KOPT-K1 (cell line): ENCODE measurements around the gene IQSEC1.
A peak's percentile ranks its signal among the peaks of the same experiment; 100 is the strongest.

Source experiments
- H3K27ac ChIP-seq: fragments of 200-600 bp; sonication (generic); 2 replicates; pipeline ENCODE4 v1.5.1; 2016; ENCODE audit warnings: antibody characterized with exemption, mild to moderate bottlenecking, low read depth, low read length; ENCODE audit not compliant: poor library complexity, severe bottlenecking
- H3K36me3 ChIP-seq: fragments of 200-600 bp; sonication (generic); 2 replicates; pipeline ENCODE4 v1.5.1; 2017; ENCODE audit warnings: antibody characterized with exemption, mild to moderate bottlenecking, low read length, moderate library complexity; ENCODE audit not compliant: insufficient read depth
- H3K9me3 ChIP-seq: fragments of 200-600 bp; sonication (generic); 2 replicates; pipeline ENCODE4 v1.5.1; 2017; ENCODE audit warnings: antibody characterized with exemption, low read length, mild to moderate bottlenecking; ENCODE audit not compliant: insufficient read depth, poor library complexity, severe bottlenecking

The IQSEC1 gene

DNA sequence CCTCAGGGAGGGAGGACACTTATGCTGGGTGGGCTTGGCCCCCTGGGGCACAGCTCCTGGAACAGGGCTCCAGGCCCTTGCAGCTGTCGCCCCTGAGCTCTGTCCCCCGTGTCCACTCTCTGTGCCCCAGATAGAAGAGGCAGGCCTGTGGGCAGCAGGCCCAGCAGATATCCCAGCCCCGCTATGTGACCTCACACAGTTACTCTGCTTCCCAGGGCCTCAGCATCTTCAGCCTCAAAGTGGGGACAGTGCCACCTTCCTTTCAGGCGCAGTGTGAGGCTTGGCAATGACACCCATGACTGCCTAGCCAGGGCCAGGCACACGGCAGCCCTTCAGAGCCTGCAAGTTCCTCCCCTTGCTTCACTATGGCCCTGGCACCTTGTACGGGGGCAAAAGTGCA is 98.4 kb downstream of the IQSEC1 start:
- Histone ChIP-seq H3K27ac (no peak overlapping the region), H3K36me3 (peaks cover 12% of the 10 kb centered on the region; the same call in 1 of the 2 replicates), H3K9me3 (no peaks in the 10 kb centered on the region)

DNA sequence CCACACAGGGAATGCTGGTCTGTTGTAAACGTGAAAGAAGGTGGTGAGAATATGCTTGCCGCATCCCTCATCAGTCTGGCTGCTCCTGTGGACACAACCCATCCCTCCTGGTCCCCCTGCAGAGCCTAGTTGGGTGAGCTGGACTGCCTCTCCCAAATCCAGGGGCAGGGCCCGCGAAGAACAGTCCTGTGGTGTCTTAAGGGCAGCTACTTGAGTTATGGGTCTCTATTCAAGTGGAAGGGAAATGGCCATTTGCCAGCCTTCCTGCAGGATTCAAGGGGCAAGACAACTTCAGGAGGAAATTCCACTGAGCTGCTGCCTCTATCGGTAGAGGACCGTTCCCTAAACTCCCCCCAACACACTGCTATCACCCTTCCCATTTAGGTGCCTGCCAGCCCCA is 98.9 kb downstream of the IQSEC1 start:
- Histone ChIP-seq H3K27ac (peak overlapping the region; percentile 23), H3K36me3 (peaks cover 7% of the 10 kb centered on the region; the same call in 1 of the 2 replicates)

DNA sequence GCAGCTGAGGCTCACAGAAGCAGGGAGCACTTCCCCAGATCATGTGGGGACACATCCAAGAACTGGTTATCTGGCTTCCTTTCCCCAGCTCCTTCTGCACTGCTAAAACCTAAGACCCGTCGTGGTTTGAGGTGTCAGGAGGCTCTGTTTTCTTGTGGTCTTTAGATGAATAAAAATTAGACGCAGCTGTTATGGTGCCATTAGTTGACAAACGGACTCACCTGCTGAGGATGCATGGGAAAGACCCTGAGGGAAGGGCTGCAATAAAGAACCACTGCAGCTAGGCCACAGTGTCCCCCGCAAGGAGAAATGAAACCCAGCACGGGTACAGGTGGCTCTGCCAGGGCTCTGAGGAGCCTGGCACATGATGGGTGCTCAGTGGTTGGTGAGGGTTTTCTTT is 99.4 kb downstream of the IQSEC1 start:
- H3K9me3 ChIP-seq: no peaks in the 10 kb centered on the region
- H3K36me3 ChIP-seq: 0 out of 2 replicates have a peak, but pooled peaks cover 4% of the 10 kb centered on the region
- peak overlapping the region; percentile 23 for H3K27ac ChIP-seq

More for the DNA sequence above, 98.9 kb downstream of the IQSEC1 start:
- no peaks in the 10 kb centered on the region for H3K9me3 ChIP-seq

DNA sequence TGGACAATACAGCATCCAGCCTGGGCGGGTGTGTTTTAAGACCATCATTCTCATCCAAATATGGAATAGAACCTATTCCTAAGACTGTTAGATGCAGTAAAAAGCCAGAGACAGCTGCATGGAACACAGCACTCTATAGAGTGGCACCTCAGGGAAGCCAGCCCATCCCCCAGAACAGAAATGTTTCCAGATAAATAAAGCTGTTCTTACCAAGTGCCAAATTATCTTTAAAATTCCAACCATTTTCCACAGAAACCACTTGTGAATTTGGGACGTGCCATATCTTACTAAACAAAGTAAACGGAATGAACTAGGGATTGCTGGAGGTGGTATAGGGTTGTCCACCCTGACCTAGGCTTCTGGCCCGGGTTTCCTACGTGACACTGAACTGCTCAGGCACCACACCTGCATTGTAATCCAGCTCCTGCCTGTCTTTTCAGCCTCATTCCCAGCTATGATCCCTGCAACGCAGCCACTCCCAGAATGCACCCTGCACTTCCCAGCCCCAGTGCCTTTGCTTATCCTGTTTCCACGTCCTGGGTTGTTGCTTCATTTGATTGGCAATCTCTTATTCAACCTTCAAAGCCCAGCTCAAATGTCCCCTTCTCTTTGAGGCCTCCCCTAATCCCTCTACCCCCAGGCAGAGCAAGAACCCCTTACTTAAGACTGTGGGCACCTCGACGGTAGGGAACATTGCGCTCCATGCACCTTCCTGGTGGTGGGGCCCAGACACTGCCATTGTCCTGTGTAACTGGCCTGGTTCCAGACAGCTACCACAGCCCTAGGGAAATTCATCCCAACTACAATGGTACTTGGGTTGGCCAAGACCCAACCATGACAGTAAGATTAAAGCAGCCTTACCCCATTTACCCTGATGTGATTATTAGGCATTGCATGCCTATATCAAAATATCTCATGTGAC is 100.2 kb downstream of the IQSEC1 start:
- Histone ChIP-seq H3K36me3 (0 out of 2 replicates have a peak, but pooled peaks cover 5% of the 10 kb centered on the region), H3K9me3 (no peaks in the 10 kb centered on the region), H3K27ac (peak overlapping the region; percentile 23)

DNA sequence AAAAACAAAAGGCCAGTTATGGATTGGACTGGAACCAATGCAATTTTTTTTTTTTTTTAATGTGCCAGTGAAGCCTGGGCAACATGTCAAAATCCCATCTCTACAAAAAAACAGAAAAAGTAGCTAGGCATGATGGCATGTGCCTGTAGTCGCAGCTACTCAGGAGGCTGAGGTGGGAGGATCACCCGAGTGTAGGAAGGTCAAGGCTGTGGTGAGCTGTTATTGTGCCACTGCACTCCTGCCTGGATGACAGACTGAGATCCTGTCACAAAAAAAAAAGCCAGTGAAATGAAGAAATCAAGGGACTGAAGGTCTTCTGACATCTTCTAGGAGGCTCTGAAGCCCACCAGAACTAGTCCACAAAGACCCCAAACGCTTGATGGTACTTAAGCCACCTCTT is 101.2 kb downstream of the IQSEC1 start:
- no peak overlapping the region for H3K27ac ChIP-seq
- no peaks in the 10 kb centered on the region for H3K9me3 ChIP-seq
- H3K36me3 ChIP-seq: 0 out of 2 replicates have a peak, but pooled peaks cover 5% of the 10 kb centered on the region

DNA sequence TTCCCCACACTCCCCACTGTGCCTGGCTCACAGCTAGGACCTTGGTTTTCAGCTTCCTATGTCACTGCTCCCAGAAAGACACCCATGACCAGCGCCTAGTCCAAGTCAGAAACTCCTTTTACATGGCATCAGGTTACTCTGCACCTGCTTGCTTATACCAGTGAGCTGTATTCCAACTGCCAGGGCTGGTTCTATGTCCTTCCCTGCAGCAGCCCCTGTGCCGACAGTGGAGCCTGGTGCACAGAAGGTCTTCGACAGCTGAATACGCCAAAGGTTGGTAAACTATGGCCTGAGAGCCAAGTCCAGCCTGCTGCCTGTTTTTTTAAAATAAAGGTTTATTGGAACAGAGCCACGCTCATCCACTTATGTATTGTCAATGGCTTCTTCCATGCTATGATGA is 102.5 kb downstream of the IQSEC1 start:
- Histone ChIP-seq H3K9me3 (no peaks in the 10 kb centered on the region), H3K36me3 (0 out of 2 replicates have a peak, but pooled peaks cover 5% of the 10 kb centered on the region), H3K27ac (no peak overlapping the region)

DNA sequence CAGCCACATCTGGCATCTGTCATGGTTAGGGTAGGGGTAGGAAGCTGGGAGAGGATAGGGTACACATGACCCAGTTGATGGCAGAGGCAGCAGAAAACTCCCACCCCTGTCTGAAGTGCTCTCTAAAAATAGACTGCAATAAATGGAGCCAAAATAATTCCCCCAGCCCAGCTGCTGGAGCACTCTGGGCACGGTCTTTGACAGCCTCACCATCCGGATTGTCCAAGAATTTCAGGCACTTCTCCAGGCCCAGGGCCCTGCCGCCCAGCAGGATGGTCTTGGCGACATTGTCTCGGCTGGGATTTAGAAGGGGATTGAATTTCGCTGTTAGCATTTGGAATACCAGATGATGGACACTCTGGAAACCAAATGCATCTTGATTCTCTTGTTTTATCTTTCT is 103.7 kb downstream of the IQSEC1 start:
- Histone ChIP-seq H3K36me3 (0 out of 2 replicates have a peak, but pooled peaks cover 5% of the 10 kb centered on the region), H3K9me3 (no peaks in the 10 kb centered on the region), H3K27ac (no peak overlapping the region)

DNA sequence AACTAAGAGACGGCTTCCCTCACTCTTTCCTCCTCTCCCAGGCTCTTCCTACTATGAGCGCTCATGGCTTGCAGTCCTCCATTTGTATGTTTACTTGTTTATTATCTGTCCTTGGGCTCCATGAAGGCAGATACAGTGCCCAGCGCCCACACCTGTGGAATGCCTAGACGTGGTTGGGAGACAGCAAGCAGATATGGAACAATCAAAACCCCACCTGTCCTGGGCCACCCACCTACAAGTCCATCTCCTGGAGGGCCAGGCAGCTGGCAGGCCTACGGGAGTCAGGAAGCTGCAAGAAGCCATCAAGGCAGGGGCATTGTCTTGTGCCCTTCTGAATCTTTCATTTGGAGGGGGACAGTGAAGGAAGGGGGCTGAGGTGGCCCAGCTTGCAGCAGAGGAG is 104.7 kb downstream of the IQSEC1 start:
- H3K36me3 ChIP-seq: 0 out of 2 replicates have a peak, but pooled peaks cover 5% of the 10 kb centered on the region
- peak overlapping the region; percentile 27 for H3K27ac ChIP-seq
- H3K9me3 ChIP-seq: no peaks in the 10 kb centered on the region

DNA sequence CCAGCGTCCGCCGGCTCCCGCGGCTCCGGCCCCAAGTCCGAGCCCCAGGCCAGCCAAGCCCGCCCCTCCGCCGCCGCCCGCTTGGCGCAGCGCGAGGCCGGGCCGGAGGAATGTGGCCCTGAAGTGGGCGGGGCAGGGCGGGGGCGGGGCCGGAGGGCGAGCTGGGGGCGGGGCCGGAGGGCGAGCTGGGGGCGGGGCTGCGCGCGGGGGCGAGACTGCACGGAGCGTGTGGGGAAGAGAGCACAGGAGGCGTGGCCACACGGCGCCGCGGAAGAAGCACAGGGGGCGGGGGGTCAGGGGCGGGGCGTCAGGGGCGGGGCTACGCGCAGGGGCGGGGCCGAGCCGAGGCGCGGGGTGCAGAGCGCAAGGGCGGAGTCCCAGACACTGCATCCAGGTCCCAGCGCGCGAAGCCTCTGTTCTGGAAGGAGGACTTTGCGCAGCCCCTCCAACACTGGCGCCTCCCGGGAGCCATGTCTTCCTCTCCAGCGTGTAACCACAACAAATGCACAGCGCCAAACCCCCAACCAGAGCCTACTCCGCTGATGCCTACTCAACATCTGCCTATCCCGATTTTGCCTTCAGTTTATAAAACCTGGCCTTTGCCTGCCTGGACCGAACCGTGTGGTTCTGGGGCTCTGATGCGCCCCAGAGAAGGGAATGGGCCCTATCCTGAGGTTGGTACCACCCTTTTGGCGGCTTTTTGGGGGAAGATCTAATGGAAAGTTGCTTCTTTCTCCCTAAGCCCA is 105.5 kb downstream of the IQSEC1 start:
- Histone ChIP-seq H3K9me3 (no peaks in the 10 kb centered on the region), H3K27ac (peak overlapping the region; percentile 27), H3K36me3 (0 out of 2 replicates have a peak, but pooled peaks cover 5% of the 10 kb centered on the region)

DNA sequence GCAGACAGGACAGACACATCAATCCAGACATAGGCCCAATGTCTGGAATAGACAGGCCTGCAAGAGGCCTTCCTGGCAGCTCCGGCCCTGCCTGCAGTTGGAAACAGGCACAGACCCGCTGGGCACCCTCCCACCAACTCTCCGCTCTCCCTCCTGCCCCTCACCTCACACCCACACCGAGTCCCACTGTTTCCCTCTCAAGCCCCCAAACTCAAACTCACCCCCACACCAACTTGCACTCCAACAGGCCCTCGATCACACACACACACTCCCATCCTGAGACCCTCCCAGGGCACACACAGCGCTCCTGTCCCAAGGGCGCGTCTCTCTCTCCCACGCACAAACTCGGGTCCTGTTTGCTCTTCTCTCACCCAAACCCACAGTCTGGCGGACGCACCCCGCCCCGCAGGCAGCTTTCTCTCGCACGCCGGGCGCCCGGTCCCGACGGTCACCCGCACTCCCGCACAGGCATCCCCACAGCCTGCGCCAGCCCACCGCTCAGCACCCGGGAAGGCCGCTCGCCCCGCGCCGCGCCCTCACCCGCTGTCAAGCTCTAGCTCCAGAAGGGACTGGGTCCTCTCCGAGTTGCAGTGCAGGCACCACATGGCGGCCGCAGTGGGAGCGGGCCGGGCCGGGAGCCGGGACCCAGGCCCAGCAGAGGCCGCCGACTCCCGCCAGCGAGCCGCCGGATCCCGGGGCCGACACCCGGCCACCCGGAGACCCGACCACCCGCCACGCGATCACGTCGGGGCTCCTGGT is 106.2 kb downstream of the IQSEC1 start:
- H3K27ac ChIP-seq: no peak overlapping the region
- 0 out of 2 replicates have a peak, but pooled peaks cover 5% of the 10 kb centered on the region for H3K36me3 ChIP-seq
- H3K9me3 ChIP-seq: no peaks in the 10 kb centered on the region

DNA sequence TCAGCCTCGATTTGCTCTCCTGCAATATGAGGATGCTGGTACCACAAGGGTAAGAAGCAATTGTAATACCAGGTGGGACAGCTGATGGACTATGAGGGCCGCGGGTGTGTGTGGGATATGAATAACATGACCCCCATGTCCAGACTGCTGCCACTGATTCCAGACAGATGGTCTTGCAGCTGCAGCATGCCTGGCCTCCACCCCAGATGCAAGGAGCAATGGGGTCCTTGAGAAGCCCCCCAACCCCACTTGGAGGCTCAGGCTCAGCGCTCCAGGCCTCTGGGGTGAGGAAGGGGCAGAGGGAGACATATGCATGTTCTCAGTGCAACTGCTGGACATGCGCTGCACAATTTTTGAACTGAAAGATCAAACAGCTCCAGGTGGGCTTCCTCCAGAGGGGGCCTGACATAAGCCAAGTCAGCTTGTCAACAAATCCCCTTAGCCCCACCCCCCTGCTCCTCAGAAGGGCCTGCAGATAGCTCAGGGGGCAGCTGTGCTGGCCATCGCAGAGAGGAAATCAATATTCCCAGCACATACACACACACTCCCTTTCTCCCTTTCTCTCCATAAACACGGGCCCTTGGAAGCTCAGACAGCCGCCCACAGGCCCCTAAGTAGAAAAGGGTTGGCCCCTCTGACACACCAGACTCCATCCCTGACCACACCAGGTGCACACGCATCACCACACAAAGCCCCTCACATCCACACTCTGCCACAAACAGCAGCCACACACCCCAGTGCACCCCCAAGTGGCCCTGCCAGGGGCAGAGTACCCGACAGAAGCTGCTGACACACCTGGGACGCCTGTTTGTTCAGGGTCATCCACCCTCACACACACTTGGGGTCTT is 107.0 kb downstream of the IQSEC1 start:
- Histone ChIP-seq H3K9me3 (no peaks in the 10 kb centered on the region), H3K36me3 (0 out of 2 replicates have a peak, but pooled peaks cover 5% of the 10 kb centered on the region), H3K27ac (no peak overlapping the region)

DNA sequence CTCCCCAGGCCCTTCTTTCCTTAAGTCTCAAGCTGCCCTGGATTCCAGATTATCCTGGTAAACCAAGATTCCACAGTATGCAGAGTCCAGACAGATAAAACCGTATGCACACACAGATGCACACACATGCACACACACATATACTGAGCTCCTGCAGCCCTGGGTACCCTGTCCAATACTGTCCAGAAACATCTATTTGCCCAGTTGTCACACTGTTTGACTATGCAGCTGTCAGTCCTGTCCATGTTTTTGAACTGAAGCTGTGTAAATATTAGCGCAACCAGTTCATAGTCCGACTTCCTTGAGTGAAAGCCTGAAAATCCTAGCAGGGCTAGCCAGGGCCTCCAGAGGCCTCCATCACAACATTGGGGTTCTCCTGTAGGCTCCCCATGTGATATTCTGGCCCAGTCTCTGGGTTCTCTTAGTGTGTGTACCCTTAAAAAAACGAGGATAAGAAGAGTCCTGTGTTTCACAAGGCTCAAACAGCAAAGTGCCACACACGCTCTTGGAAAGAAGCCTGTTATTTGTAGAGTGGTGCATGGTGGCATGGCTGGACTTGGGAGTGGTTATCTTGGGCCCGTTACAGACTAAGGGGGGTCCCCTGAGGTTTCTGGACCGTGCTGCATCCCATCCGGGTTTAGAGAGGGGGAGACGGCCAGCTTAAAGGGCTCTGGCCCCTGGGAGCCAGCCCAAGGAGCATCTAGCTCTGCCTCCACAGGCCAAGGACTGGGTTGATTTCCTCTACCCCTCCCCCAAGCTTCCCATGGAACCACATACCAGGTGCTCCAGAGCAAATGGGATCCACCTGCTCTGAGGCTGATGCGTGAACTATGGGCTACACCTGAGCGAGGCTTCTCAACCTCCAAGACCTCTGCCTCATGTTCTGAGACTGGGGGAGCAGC is 108.3 kb downstream of the IQSEC1 start:
- Histone ChIP-seq H3K36me3 (peaks cover 5% of the 10 kb centered on the region; the same call in 1 of the 2 replicates), H3K27ac (no peak overlapping the region), H3K9me3 (no peaks in the 10 kb centered on the region)
